HG03460 (cell line): Measurements from ENCODE around the gene KIF1A.
"Not testable (repeated sequence)": the region's sequence is repeated elsewhere in the genome, so short reads cannot be mapped to it uniquely, and the experiment has no call there.

ENCODE experiments used
- ATAC-seq: cut with Tn5 transposase; IDR thresholded peaks from one replicate; pipeline ENCODE4 v1.9.1; 2021; ENCODE audit not compliant: unreplicated experiment

Gene KIF1A

GRCh38 chr2:240787521-240788472, 32.2 kb downstream of the KIF1A start:
- no peak for ATAC-seq

DNA sequence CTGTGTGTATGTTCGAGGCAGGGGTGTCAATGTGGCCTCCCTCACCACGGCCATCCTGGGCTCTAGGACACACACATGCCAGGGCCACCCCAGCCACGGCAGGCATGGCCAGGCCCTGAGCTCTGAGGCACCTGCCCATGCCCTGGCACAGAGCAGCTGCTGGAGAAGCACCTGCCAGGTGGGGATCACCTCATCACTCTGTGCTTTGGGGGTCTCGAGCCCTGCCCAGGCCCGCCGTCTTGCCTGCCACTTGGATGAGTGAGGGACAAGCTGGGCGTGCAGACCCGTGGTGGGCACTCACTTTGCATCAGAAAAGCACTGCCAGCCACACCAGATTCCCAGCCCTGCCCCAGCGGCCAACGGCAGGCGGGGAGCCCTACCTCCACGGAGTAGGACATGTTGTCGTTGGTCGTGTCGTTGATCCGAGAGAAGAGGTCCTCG, 33.1 kb downstream of the KIF1A start:
- ATAC-seq, result no peak

DNA sequence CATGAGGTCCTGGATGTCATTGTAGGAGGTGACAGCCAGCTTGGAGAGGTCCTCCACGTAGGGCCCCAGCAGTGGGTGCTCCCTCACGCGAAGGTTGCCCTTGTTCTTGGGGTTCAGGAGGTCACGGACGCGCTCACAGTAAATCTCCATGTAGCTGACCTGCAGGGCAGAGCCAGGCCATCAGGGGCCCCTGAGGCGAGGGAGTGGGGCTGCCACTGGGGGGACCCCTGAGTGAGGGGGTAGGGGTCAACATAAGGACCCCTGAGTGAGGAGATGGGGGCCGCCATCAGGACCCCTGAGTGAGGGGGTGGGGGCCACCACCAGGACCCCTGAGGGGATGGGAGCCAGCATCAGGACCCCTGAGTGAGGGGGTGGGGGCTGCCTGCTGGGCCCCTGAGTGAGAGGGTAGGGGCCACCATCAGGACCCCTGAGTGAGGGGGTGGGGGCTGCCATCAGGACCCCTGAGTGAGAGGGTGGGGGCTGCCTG, 33.6 kb downstream of the KIF1A start:
- no peak for ATAC-seq

DNA sequence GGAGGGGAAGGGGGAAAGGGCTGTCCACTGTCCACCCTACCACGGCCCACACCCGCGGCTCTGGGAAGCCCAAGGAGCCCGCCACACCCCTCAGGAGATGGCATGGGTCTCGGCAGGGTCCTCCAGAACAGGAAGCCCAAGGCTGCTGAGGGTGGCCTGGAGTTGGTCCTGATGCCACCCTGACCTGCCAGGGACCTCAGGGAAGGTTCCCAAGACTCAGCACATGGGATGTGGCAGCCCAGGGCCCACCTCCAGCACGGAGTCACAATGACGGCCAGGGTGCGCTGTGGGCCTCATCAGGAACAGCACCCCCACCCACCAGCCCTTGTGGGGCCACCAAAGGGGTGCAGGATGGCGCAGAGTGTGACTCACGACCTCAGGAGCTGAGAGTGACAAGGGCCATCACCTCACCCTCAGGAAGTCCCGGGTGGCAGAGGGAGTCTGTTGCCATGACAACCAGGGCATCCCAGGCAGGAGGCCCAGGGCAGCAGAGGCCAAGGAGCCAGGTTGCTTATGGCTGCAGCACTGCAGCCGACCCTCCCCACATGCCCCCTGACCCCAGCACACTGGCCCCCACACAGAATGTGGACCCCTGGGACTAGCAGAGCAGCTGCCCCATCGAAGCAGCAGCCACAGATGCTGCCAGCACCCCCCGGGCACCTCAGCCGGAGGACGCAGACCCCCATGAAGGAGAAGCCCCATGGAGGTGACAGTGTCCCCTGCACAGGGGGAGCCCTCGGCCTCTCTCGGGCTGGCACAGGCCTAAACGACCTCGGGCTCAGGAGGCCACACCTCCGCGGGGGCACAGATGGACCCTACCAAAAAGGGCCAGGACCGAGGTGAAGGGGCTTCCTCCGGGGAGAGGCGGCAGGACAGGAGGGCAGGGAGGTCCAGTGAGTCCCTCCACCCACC, 34.3 kb downstream of the KIF1A start:
- no peak for ATAC-seq

DNA sequence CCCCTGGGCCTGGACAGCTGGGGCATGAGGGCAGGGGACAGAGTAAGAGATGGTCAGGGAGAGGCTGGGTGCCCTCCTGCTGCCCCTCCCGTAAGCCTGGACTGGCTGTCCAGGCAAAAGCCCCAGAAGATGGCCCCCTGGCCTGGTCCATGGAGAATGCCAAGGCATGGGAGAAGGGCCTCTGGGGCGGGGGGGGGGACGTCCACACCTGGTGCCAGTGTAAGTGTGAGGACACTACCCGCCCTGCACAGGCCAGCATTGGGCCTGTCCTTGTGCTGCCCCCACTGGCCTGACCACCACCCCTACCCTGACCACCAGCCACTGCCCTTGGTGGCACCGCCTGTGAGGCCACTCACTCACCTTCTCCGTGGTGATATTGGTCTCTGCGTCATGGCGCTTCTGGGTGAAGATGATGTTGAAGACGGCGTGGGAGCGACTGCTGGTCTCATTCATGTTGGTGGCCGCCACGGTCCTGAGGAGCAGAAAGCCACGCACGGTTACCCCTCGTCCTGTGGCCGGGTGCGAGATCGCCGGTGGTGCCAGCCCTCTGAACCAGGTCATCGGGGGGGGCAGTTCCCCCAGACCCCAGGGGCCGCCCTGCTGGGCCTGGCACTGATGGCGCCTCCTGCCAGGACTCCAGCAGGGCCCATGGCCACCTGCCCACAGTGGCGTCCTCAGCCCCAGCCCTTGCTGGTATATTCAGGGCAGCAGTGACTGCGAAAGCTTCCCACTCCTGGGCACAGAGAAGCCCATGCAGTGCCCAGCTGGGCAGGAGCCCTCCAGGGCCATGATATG, 35.2 kb downstream of the KIF1A start:
- ATAC-seq, result no peak

DNA sequence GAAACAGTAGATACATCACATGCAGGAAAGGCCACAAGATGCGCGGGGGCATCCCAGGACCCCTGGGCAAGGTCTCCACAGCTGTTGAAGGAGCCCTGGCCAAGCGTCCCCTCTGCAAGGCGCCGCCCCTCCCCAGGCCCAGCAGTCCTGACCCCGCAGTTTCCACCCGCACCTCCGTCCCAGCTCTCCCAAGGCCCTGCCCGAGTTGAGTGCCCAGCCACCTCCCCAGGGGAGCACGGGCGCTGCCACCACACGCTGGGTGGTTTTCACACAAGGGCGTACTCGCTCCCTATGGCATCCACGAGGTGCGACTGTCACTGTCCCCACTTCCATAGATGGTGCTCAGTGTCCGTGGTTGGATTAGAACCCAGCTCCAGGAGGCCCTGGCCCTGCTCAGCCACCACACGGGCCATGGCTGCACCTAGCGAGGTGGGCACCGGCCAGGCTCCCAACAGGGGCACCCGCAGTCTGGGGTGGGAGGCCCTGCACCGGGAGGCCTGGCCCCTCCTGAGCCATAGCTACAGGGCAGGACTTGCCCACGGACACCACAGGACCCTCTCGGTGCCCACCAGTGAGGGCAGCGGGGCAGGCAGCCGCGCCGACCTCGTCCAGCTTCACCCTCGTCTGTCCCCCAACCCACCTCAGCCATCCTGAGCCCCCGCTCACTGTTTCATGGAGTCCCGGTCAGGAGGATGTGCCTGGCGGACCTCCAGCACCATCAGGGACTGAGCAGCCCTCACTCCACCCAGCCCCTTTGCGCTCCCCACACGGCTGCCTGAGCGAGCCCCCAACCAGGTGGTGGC, 36.0 kb downstream of the KIF1A start:
- ATAC-seq, result no peak

- ATAC-seq, result no peak
These were observed 36.9 kb downstream of the KIF1A start for GRCh38 chr2:240782886-240783818.

DNA sequence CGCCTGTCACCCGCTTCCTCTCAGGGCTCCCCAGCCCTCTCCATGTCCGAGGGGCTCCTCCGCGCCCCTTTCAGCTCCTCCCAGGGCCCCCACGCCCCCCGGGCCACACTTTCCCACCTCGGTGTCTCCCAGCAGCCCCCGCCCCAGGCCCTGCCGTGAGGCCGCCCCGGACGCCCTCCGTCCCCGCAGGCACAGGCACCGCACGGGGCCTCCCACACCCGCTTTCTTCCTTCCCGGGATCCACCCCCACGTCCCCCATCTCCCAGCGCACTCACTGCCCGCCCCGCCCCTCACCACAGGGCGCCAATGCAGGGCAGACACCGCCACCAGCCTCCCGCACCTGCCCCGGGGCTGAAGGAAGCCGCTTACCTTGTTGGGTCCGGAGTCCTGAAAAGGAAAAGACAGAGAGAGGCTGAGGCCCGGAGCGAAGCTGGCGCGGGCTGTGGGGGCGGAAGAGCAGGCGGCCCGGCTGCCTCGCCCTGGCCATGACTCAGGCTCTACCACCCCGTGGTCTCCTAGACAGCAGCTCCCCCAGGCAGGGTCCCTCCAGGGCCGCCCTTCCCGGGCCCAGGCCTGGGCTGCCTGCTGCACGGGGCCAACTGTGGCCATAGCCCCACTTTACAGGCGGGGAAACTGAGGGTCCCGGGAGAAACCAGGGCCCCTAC, 37.7 kb downstream of the KIF1A start:
- ATAC-seq, result no peak

DNA sequence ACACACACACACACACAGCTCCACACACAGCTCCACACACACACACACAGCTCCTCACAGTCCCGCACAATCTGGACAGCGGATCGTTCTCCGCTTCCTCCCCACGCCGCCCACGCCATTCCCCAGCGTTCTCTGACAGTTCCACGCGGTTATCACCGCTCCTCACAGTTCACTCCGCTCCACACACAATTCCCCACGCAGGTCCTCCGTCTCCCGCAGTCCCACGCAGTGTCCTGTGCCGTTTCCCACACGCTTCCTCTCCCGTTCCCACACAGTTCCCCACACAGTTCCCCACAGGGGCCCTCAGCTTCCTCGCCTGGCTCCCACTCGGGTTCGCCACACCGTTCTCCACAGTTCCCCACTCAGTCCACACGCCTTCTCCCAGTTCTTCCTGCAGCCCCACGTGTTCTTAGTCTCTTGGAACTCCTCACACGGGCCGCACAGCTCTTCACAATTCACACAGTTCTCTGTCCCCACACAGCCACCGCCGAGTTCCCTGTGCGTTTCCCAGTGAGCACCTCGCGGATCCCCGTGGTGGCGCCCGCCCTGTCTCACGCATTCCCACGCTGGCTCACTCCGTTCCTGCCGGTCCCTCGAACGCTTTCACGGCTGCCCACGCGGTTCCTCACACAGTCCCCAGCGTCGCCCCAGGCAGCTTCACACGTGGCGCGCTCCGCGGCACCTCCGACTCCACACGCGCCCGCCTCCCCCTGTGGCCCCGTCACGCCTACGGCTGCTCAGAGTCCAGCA, 38.4 kb downstream of the KIF1A start:
- no peak for ATAC-seq

DNA sequence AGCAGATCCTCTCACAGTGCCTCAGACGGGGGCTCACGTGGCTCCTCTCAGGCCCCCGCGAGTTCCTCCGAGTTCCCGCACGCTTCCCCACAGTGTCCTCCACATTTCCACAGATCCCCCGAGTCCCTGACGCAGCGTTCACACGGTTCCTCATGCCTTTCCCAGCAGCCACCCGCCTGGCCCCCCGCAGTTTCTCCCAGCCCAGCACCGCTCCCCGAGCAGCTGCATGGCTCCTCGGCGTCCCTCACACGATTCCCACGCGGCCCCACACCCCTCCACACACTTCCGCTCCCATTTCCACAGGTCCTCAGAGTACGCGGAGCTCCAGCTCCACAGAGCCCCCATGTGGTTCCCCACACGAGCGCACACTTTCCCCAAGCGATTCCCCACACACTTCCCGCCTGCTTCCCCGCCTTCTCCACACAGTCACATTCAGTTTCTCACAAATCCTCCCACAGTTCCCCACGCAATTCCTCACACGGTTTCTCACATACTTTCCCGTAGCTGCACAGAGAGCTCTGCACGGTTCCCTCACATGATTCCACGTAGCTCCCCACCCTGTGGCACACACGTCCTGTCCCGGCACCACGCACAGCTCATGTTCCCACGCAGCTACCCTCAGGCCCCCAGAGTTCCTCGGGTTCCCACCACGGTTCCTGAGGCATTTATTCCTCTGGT, 39.9 kb downstream of the KIF1A start:
- ATAC-seq, result no peak

DNA sequence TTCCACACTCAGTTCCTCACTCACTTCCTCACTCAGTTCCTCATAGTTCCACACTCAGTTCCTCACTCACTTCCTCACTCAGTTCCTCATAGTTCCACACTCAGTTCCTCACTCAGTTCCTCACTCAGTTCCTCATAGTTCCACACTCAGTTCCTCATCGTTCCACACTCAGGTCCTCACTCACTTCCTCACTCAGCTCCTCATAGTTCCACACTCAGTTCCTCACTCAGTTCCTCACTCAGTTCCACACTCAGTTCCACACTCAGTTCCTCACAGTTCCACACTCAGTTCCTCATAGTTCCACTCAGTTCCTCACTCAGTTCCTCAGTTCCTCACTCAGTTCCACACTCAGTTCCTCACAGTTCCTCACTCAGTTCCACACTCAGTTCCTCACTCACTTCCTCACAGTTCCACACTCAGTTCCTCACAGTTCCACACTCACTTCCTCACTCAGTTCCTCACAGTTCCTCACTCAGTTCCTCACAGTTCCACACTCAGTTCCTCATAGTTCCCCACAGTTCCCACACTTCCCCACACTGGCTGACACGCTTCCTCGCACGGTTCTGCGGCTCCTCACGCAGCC, 40.7 kb downstream of the KIF1A start:
- ATAC-seq, result not testable (repeated sequence)

- no peak for ATAC-seq
These were observed 41.6 kb downstream of the KIF1A start for GRCh38 chr2:240778426-240778825.

DNA sequence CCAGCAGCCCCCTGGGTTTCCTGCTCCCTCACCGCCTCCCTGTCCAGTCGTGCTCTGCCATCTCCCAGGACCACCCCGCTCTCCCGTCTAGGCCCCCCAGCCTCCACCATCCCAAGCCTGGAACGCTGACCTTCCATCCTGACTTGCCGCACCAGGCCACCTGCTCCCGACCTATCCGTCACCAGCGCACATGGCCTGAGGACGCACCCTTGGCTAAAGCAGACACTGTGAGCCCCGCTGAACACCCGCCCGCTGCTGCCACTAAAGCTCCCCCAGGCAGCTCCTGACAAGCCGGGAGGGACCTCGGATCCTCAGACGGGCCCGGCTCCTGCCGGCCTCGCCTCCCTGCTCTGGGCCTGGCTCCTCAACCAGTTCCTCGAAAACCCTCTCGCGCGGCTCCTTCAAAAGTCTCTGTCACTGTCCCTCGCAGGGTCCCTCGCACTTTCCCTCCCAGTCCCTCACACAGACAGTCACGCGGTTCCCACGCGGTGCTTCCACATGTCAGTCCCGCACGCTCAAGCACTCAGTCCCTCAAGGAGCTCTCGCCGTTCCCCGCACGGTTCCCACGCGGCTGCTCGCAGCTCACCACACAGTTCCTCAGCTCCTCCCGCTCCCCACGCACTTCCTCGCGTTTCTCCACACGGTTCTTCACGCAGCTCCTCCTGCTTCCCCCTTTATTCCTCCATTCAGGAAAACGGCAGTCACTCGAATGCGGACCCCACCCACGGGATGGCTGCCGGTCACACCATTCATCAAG, 42.4 kb downstream of the KIF1A start:
- no peak for ATAC-seq

GRCh38 chr2:240775905-240776304, 44.1 kb downstream of the KIF1A start:
- no peak for ATAC-seq

DNA sequence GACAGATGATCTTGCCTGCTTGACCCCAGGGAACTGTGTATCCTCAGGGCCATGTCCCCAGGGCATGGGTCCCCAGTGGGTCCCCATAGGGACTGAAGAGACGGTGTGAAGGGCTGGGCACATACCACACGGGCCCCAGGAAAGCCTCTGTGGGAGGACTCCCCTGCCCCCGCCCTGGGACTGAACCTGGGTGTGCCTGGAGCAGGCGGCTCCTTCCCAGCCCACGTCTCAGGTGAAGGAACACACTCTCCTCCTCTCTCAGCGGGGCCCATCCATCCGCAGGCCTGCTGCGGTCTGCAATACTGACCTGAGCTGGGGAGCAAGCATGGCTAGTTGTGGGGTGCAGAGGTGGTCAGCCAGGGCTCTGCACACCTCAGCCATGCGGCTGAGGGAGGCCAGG, 45.2 kb downstream of the KIF1A start:
- no peak for ATAC-seq

DNA sequence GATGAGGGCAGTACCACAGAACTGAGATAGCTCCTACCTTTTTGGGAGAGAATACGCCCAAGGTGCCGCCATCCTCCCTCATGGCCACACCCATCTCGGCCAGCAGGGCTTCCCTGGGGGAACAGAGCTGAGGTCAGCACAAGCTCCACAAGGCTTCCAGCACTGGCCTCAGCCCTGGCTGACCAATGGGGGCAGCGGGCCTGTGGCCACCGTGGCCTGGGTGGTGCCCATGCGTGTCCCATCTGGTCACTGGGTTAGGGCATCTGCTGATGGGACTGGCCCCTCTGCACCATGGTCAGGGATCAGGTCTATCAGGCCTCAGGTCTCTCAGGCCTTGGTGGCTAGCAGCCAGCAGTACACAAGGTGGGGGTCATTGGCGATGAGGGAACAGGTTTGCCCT, 50.9 kb downstream of the KIF1A start:
- ATAC-seq, result no peak
